AG10803 (cell line): ENCODE measurements around the gene CUBN.

ENCODE experiments used
- DNase-seq: peaks from one replicate; pipeline ENCODE4 v3.0.0; 2010; ENCODE audit warnings: low read depth
- H3K4me3 ChIP-seq: 2 replicates; pipeline ENCODE4 v1.5.1; 2011; ENCODE audit warnings: mild to moderate bottlenecking, low read length, control low read depth
- CTCF ChIP-seq: conservative IDR thresholded peaks from 2 replicates; pipeline ENCODE4 v1.5.1; 2011; ENCODE audit warnings: mild to moderate bottlenecking, low read length, control low read depth, inconsistent platforms

CUBN gene

GRCh38 chr10:17046989-17047388 is 82.6 kb downstream of the CUBN start:
- no peak overlapping the region for H3K4me3 ChIP-seq
- peak; percentile 73 for DNase-seq
- TF ChIP-seq CTCF: no peak

GRCh38 chr10:17043586-17043985 is 86.0 kb downstream of the CUBN start:
- DNase-seq: no peak
- no peak overlapping the region for H3K4me3 ChIP-seq
- TF ChIP-seq CTCF: no peak

- no peak for DNase-seq
- TF ChIP-seq CTCF: no peak
- no peak overlapping the region for H3K4me3 ChIP-seq
These were observed 87.7 kb downstream of the CUBN start for GRCh38 chr10:17041626-17042520.

GRCh38 chr10:17038627-17039026 is 91.0 kb downstream of the CUBN start:
- no peak overlapping the region for H3K4me3 ChIP-seq
- no peak for TF ChIP-seq CTCF
- DNase-seq: peak; percentile 96

- TF ChIP-seq CTCF: no peak
- no peak for DNase-seq
- no peak overlapping the region for H3K4me3 ChIP-seq
These were observed 91.7 kb downstream of the CUBN start for GRCh38 chr10:17037910-17038309.

- no peak for TF ChIP-seq CTCF
- H3K4me3 ChIP-seq: no peak overlapping the region
- DNase-seq: no peak
These were observed 94.2 kb downstream of the CUBN start for GRCh38 chr10:17035446-17035845.

- DNase-seq: peak; percentile 64
- no peak for TF ChIP-seq CTCF
- H3K4me3 ChIP-seq: no peak overlapping the region
These were observed 95.9 kb downstream of the CUBN start for GRCh38 chr10:17033529-17034260.
